K562 (cell line): ENCODE measurements around the gene GPN1.
"Not testable (repeated sequence)": the region's sequence is repeated elsewhere in the genome, so short reads cannot be mapped to it uniquely, and the experiment has no call there.

ENCODE experiments used
- CTCF ChIP-seq, 3 experiments: IDR thresholded peaks in 2 of 3; conservative IDR thresholded peaks in 1 of 3; 2 replicates each; pipeline ENCODE4 v1.5.1; 2011 to 2012; ENCODE audit warnings: low read length in 3 of 3, mild to moderate bottlenecking in 3 of 3, control low read depth in 2 of 3, improper control_type of control experiment in 1 of 3, inconsistent platforms in 1 of 3, low read depth in 1 of 3, mixed read lengths in 1 of 3, moderate library complexity in 1 of 3; ENCODE audit not compliant: insufficient read depth in 2 of 3
- POLR2A ChIP-seq: fragments of 450-650 bp; conservative IDR thresholded peaks from 2 replicates; pipeline ENCODE4 v1.6.1; 2016
- YY1 ChIP-seq, 3 experiments: IDR thresholded peaks; 2 replicates each; pipeline ENCODE4 v1.6.1; 2011; ENCODE audit warnings: low read length in 2 of 3, mild to moderate bottlenecking in 2 of 3, moderate library complexity in 2 of 3, borderline replicate concordance in 1 of 3, control low read depth in 1 of 3, low read depth in 1 of 3; ENCODE audit not compliant: insufficient read depth in 3 of 3, insufficient replicate concordance in 2 of 3, control insufficient read depth in 1 of 3, insufficient read length in 1 of 3; ENCODE audit errors: extremely low read depth in 1 of 3

GRCh38 chr2:27682334-27682771 lies 53.5 kb downstream of the GPN1 start:
- not testable (repeated sequence) for TF ChIP-seq CTCF (IDR thresholded peaks at IDR 0.05 in 2 of 3, conservative IDR thresholded peaks at IDR 0.05 in 1 of 3; ENCODE audit: insufficient read depth in 2 of 3, low read depth in 1 of 3, low read length in 3 of 3); POLR2A; YY1 (IDR thresholded peaks at IDR 0.05; ENCODE audit: borderline replicate concordance in 1 of 3, control insufficient read depth in 1 of 3, extremely low read depth in 1 of 3, insufficient read depth in 3 of 3, insufficient read length in 1 of 3, insufficient replicate concordance in 2 of 3, low read depth in 1 of 3, low read length in 2 of 3)
